Measurements from ENCODE around the gene KIF15. TPM values are rescaled to one million over a fixed set of nuclear protein-coding genes. Genes with fewer than 3 reads are reported as not detected.

Gene KIF15
- total RNA-seq, result 1 to 10 TPM in 1 of 4 donors, under 1 TPM in 2, not detected in 1; 0.15 to 1.8 (median 0.33) TPM

GRCh38 chr3:44761424-44762169 is at the start of gene KIF15, which contains the start of gene KIAA1143:
Gene KIF15, plus strand, starts transcription at chr3:44761794. Its CDS starts 72 bp downstream, at chr3:44761866.
Gene KIAA1143, minus strand, starts transcription at chr3:44761619. Its CDS starts 17 bp downstream, at chr3:44761602.
- intact Hi-C loops (cut with DNase I), result no loop called here
- H3K27me3 ChIP-seq, result no peaks in the 10 kb centered on the region
- peak in 1 of 2 donors; percentile 57 for TF ChIP-seq POLR2A (IDR thresholded peaks at IDR 0.05)
- TF ChIP-seq CTCF (IDR thresholded peaks at IDR 0.05), result peak in 1 of 6 experiments; percentile 28

GRCh38 chr3:44712455-44713075 is 49.0 kb upstream of the KIF15 start, which contains the start of gene ZNF502:
Gene ZNF502, plus strand, starts transcription at chr3:44712660. Its CDS starts 7,602 bp downstream, at chr3:44720262.
- Histone ChIP-seq H3K9me3 (no peaks in the 10 kb centered on the region), H3K27ac (no peak within 1 kb of the TSS), H3K27me3 (no peaks in the 10 kb centered on the region), H3K4me1 (peaks cover 0 to 5% of the 10 kb centered on the region in 2 donors), H3K36me3 (no peaks in the 10 kb centered on the region), H3K4me3 (replicated peaks in 1 of 3) (peak within 1 kb of the TSS; percentile 70 to 80 (median 70))
- TF ChIP-seq CTCF (IDR thresholded peaks at IDR 0.05), result peak in 4 of 6 experiments; percentile 22 to 44 (median 40)
- TF ChIP-seq POLR2A (IDR thresholded peaks at IDR 0.05), result peak in 1 of 2 donors; percentile 43
- WGBS, 2 donors, result 1 to 2% methylated on average over 27 to 30 of the region's 36 CpGs
- intact Hi-C loops (cut with DNase I), result no loop called here
- peak; percentile 88 to 89 for DNase-seq

More at GRCh38 chr3:44761424-44762169, at the start of gene KIF15, which contains the start of gene KIAA1143:
- Histone ChIP-seq H3K9me3 (no peaks in the 10 kb centered on the region), H3K4me1 (peaks cover 10 to 13% of the 10 kb centered on the region in 2 donors), H3K27ac (peak within 1 kb of the TSS in 2 of 3 donors; percentile 39 to 69), H3K36me3 (no peaks in the 10 kb centered on the region), H3K4me3 (replicated peaks in 1 of 3) (peak within 1 kb of the TSS; percentile 84 to 91 (median 91))
- DNase-seq, result peak; percentile 95 to 97
- WGBS, 2 donors, result 5% methylated on average over 20 to 45 of the region's 64 CpGs

- no peak for DNase-seq
- 96 to 97% methylated on average over 10 of the region's 10 CpGs for WGBS, 2 donors
- no peak overlapping the region for H3K4me3 ChIP-seq (replicated peaks in 1 of 3)
- peaks cover 13% of the 10 kb centered on the region for H3K9me3 ChIP-seq
- peaks cover 23 to 26% of the 10 kb centered on the region in 2 donors for H3K36me3 ChIP-seq
- intact Hi-C loops (cut with DNase I), result no loop called here
- H3K27ac ChIP-seq, result no peak overlapping the region
- TF ChIP-seq POLR2A (IDR thresholded peaks at IDR 0.05) (no peak), CTCF (IDR thresholded peaks at IDR 0.05) (no peak)
- no peaks in the 10 kb centered on the region for H3K4me1 ChIP-seq
- no peaks in the 10 kb centered on the region for H3K27me3 ChIP-seq
Observed at GRCh38 chr3:44721231-44722102, 40.1 kb upstream of the KIF15 start.

GRCh38 chr3:44722103-44722401 is 39.5 kb upstream of the KIF15 start:
- TF ChIP-seq POLR2A (IDR thresholded peaks at IDR 0.05) (no peak), CTCF (IDR thresholded peaks at IDR 0.05) (no peak)
- no peak overlapping the region for H3K4me3 ChIP-seq (replicated peaks in 1 of 3)
- peaks cover 23 to 26% of the 10 kb centered on the region in 2 donors for H3K36me3 ChIP-seq
- H3K27me3 ChIP-seq, result no peaks in the 10 kb centered on the region
- DNase-seq, result no peak
- peaks cover 13% of the 10 kb centered on the region for H3K9me3 ChIP-seq
- H3K4me1 ChIP-seq, result no peaks in the 10 kb centered on the region
- intact Hi-C loops (cut with DNase I), result no loop called here
- no peak overlapping the region for H3K27ac ChIP-seq
- 96 to 100% methylated on average over 1 of the region's 1 CpG for WGBS, 2 donors

Data from thyroid gland (tissue), 4 donors.